B cell (primary cell): ENCODE results near the gene NAPB. TPM values are rescaled to one million over a fixed set of nuclear protein-coding genes. Genes with fewer than 3 reads are reported as not detected.

Experiments
- ATAC-seq: fragments of 200-7000 bp; cut with Tn5 transposase; one replicate; pipeline ENCODE4 v1.10.0; 2021; ENCODE audit warnings: low read depth, mild to moderate bottlenecking, moderate number of reproducible peaks, moderate library complexity
- CTCF ChIA-PET: fragments of 350-600 bp; sonication (Branson Sonifier 250); formaldehyde crosslinking; loops from one replicate; lab custom pipeline; 2021; ENCODE audit warnings: antibody characterized with exemption, inconsistent platforms; lab: Charles Lee
- POLR2A ChIA-PET: fragments of 350-600 bp; sonication (Branson Sonifier 250); formaldehyde crosslinking; loops from one replicate; lab custom pipeline; 2021; ENCODE audit warnings: antibody characterized with exemption; lab: Charles Lee
- DNase-seq: peaks from one replicate; pipeline ENCODE4 v3.0.0; 2013
- H2AFZ ChIP-seq: 2 replicates; pipeline ENCODE4 v1.6.1; 2012; ENCODE audit warnings: mild to moderate bottlenecking, low read depth, low read length; ENCODE audit not compliant: insufficient read depth, poor library complexity, severe bottlenecking
- H3K27ac ChIP-seq, 2 donors: 1 replicate in 1 of 2; 2 replicates in 1 of 2; pipeline ENCODE4 v1.5.1; 2012 to 2013; ENCODE audit warnings: low read length in 2 of 2, mild to moderate bottlenecking in 2 of 2, moderate library complexity in 1 of 2
- H3K27me3 ChIP-seq, 4 experiments: fragments of 200-600 bp in 1 of 4; sonication (generic) in 1 of 4; replicated peaks in 1 of 4; 1 replicate in 2 of 4; 2 replicates in 2 of 4; pipeline versions ENCODE4 v1.6.1 to v1.7.0; 2013 to 2016; ENCODE audit warnings: low read length in 3 of 4, mild to moderate bottlenecking in 2 of 4, mixed read lengths in 1 of 4, moderate library complexity in 1 of 4; ENCODE audit not compliant: insufficient read depth in 4 of 4, control insufficient read depth in 3 of 4; ENCODE audit errors: control extremely low read depth in 1 of 4
- H3K36me3 ChIP-seq, 2 experiments: replicated peaks in 1 of 2; 1 replicate in 1 of 2; 2 replicates in 1 of 2; pipeline versions ENCODE4 v1.6.1 to v1.7.1; 2013; ENCODE audit warnings: low read length in 1 of 2; ENCODE audit not compliant: insufficient read depth in 2 of 2, control insufficient read depth in 1 of 2; ENCODE audit errors: control extremely low read depth in 1 of 2, extremely low read depth in 1 of 2
- H3K4me1 ChIP-seq, 2 donors: fragments of 200-600 bp in 1 of 2; sonication (generic) in 1 of 2; 1 replicate in 1 of 2; 2 replicates in 1 of 2; pipeline versions ENCODE4 v1.5.1 to v1.6.1; 2013 to 2017; ENCODE audit warnings: low read length in 2 of 2; ENCODE audit not compliant: control insufficient read depth in 2 of 2, insufficient read depth in 2 of 2
- H3K4me2 ChIP-seq: replicated peaks from 2 replicates; pipeline ENCODE3; 2012; ENCODE audit warnings: mild to moderate bottlenecking, low read depth, low read length; ENCODE audit not compliant: poor library complexity, severe bottlenecking
- H3K4me3 ChIP-seq, 5 experiments: fragments of 200-600 bp in 1 of 5; sonication (generic) in 1 of 5; 1 replicate in 3 of 5; 2 replicates in 2 of 5; pipeline versions ENCODE4 v1.5.1 to v1.7.0; 2011 to 2016; ENCODE audit warnings: low read length in 4 of 5, mild to moderate bottlenecking in 4 of 5, low read depth in 2 of 5, control low read depth in 1 of 5, moderate library complexity in 1 of 5; ENCODE audit not compliant: insufficient read depth in 1 of 5; ENCODE audit errors: control extremely low read depth in 1 of 5, extremely low read depth in 1 of 5
- H3K79me2 ChIP-seq: fragments of 200-600 bp; sonication (generic); one replicate; pipeline ENCODE4 v1.6.0; 2016; ENCODE audit warnings: low read length; ENCODE audit not compliant: control insufficient read depth, insufficient read depth
- H3K9ac ChIP-seq: fragments of 200-600 bp; sonication (generic); 2 replicates; pipeline ENCODE4 v1.6.1; 2017; ENCODE audit warnings: mild to moderate bottlenecking, low read length, moderate library complexity
- H3K9me3 ChIP-seq, 3 donors: one replicate each; pipeline versions ENCODE4 v1.6.1 to v1.7.1; 2013; ENCODE audit warnings: low read length in 2 of 3; ENCODE audit not compliant: control insufficient read depth in 2 of 3, insufficient read depth in 1 of 3; ENCODE audit errors: control extremely low read depth in 1 of 3
- H4K20me1 ChIP-seq: 2 replicates; pipeline ENCODE4 v1.6.0; 2012; ENCODE audit warnings: mild to moderate bottlenecking, low read length; ENCODE audit not compliant: insufficient read depth, control insufficient read depth, poor library complexity, severe bottlenecking
- H3K27ac Mint-ChIP-seq: one replicate; pipeline ENCODE4 v1.8.0; 2021; ENCODE audit warnings: mixed read lengths
- H3K27me3 Mint-ChIP-seq: one replicate; pipeline ENCODE4 v1.8.0; 2021; ENCODE audit warnings: mixed read lengths
- H3K4me1 Mint-ChIP-seq: one replicate; pipeline ENCODE4 v1.8.0; 2021; ENCODE audit warnings: mixed read lengths
- H3K4me3 Mint-ChIP-seq: one replicate; pipeline ENCODE4 v1.8.0; 2021; ENCODE audit warnings: mixed read lengths
- H3K9me3 Mint-ChIP-seq: one replicate; pipeline ENCODE4 v1.8.0; 2022; ENCODE audit warnings: mixed read lengths; ENCODE audit not compliant: insufficient read depth
- CTCF ChIP-seq: fragments of 200-600 bp; IDR thresholded peaks from one replicate; pipeline ENCODE4 v1.8.0; 2022; ENCODE audit warnings: antibody characterized with exemption, mild to moderate bottlenecking
- EZH2 ChIP-seq: IDR thresholded peaks from 2 replicates; pipeline ENCODE4 v1.6.1; 2012; ENCODE audit warnings: borderline replicate concordance, low read depth, mild to moderate bottlenecking, moderate library complexity, low read length; ENCODE audit not compliant: insufficient read depth, poor library complexity, severe bottlenecking
- WGBS: methylation state at CpG from one replicate; pipeline ENCODE4 v1.1.5; 2013; ENCODE audit warnings: missing lambda C conversion rate; ENCODE audit not compliant: insufficient coverage; 5-methylcytosine and 5-hydroxymethylcytosine counted together
- intact Hi-C: fragments of 100-400 bp; cut with micrococcal nuclease; formaldehyde crosslinking; loops from one replicate; pipeline ENCODE4 v1.10.0; 2022
- polyA plus RNA-seq: library from polyadenylated mRNA; depleted of rRNA; stranded (reverse); fragments of >200 nt; gene quantifications from 2 replicates; pipeline ENCODE4 v1.2.3, GENCODE V29; 2012
- total RNA-seq, 2 donors: library from RNA; stranded (reverse); fragments of 120-200 nt in 1 of 2; gene quantifications; 1 replicate in 1 of 2; 2 replicates in 1 of 2; pipeline versions ENCODE4 v1.2.3 to v1.2.4, GENCODE V29; 2013 to 2022

NAPB gene
- total and polyA plus RNA-seq, 2 donors (not counting 1 experiment from before 2014, with no cell fraction given), result 4.1 to 13.0 TPM

DNA sequence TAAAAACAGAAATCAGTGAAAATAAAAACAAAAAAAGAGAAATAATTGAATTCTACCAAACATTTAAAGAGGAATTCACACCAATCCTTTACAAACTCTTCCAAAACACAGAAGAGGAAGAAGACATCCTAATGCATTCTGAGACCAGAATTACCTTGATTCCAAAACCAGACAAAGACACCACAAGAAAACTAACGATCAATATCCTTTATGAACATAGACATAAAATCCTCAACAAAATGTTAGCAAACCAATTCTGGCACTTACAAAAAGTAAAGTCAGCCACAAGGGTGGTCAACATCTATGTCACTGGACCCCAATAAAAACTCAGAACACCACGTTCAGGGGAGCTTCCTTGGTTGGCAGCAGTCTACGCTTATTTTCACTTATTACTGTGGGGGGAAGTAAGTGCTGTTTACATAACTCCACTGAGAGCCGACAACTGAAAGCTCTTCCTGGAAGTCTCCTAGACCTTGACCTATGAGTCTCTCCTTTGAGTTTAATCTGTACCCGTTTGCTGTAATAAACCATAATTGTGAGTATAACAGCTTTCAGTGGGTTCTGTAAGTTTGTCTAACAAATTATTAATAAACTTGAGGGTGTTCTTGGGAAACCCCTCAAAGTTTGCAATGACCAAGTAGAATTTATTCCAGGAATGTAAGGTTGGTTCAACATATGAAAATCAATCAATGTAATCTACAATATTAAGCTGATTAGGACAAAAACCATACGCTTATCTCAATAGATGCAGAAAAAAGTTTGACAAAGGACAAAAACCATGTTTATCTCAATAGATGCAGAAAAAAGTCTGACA is 34.8 kb downstream of the NAPB start:
- H3K27ac Mint-ChIP-seq, result no peak overlapping the region
- H2AFZ ChIP-seq, result no peak overlapping the region

More for the DNA sequence above, 34.8 kb downstream of the NAPB start:
- ChIA-PET CTCF (no interaction called here), POLR2A (no interaction called here)
- H3K4me2 ChIP-seq, result no peak overlapping the region
- intact Hi-C loops, result no loop called here
- Mint-ChIP-seq H3K4me1 (no peaks in the 10 kb centered on the region), H3K27me3 (no peaks in the 10 kb centered on the region), H3K4me3 (no peak overlapping the region), H3K9me3 (no peaks in the 10 kb centered on the region)
- no peaks in the 10 kb centered on the region for H3K79me2 ChIP-seq
- peaks cover 0 to 22% of the 10 kb centered on the region in 2 experiments for H3K36me3 ChIP-seq
- TF ChIP-seq CTCF, result no peak
- TF ChIP-seq EZH2, result no peak
- H4K20me1 ChIP-seq, result no peaks in the 10 kb centered on the region
- no peak overlapping the region for H3K9ac ChIP-seq
- no peak overlapping the region for H3K4me3 ChIP-seq
- ATAC-seq (no peak), DNase-seq (no peak)
- H3K27ac ChIP-seq, result no peak overlapping the region
- no peaks in the 10 kb centered on the region for H3K4me1 ChIP-seq
- no peaks in the 10 kb centered on the region for H3K27me3 ChIP-seq
- WGBS, result 100% methylated on average over 1 of the region's 6 CpGs
- H3K9me3 ChIP-seq, result peaks cover 0 to 5% (median 0%) of the 10 kb centered on the region in 3 donors
